B cell (primary cell): ENCODE results near the gene AMD1. TPM values are rescaled to one million over a fixed set of nuclear protein-coding genes. Genes with fewer than 3 reads are reported as not detected.

Source experiments
- ATAC-seq: fragments of 200-7000 bp; cut with Tn5 transposase; one replicate; pipeline ENCODE4 v1.10.0; 2021; ENCODE audit warnings: low read depth, mild to moderate bottlenecking, moderate number of reproducible peaks, moderate library complexity
- CTCF ChIA-PET: fragments of 350-600 bp; sonication (Branson Sonifier 250); formaldehyde crosslinking; loops from one replicate; lab custom pipeline; 2021; ENCODE audit warnings: antibody characterized with exemption, inconsistent platforms; lab: Charles Lee
- POLR2A ChIA-PET: fragments of 350-600 bp; sonication (Branson Sonifier 250); formaldehyde crosslinking; loops from one replicate; lab custom pipeline; 2021; ENCODE audit warnings: antibody characterized with exemption; lab: Charles Lee
- DNase-seq: peaks from one replicate; pipeline ENCODE4 v3.0.0; 2013
- H2AFZ ChIP-seq: 2 replicates; pipeline ENCODE4 v1.6.1; 2012; ENCODE audit warnings: mild to moderate bottlenecking, low read depth, low read length; ENCODE audit not compliant: insufficient read depth, poor library complexity, severe bottlenecking
- H3K27ac ChIP-seq, 2 donors: 1 replicate in 1 of 2; 2 replicates in 1 of 2; pipeline ENCODE4 v1.5.1; 2012 to 2013; ENCODE audit warnings: low read length in 2 of 2, mild to moderate bottlenecking in 2 of 2, moderate library complexity in 1 of 2
- H3K27me3 ChIP-seq, 4 experiments: fragments of 200-600 bp in 1 of 4; sonication (generic) in 1 of 4; replicated peaks in 1 of 4; 1 replicate in 2 of 4; 2 replicates in 2 of 4; pipeline versions ENCODE4 v1.6.1 to v1.7.0; 2013 to 2016; ENCODE audit warnings: low read length in 3 of 4, mild to moderate bottlenecking in 2 of 4, mixed read lengths in 1 of 4, moderate library complexity in 1 of 4; ENCODE audit not compliant: insufficient read depth in 4 of 4, control insufficient read depth in 3 of 4; ENCODE audit errors: control extremely low read depth in 1 of 4
- H3K36me3 ChIP-seq, 2 experiments: replicated peaks in 1 of 2; 1 replicate in 1 of 2; 2 replicates in 1 of 2; pipeline versions ENCODE4 v1.6.1 to v1.7.1; 2013; ENCODE audit warnings: low read length in 1 of 2; ENCODE audit not compliant: insufficient read depth in 2 of 2, control insufficient read depth in 1 of 2; ENCODE audit errors: control extremely low read depth in 1 of 2, extremely low read depth in 1 of 2
- H3K4me1 ChIP-seq, 2 donors: fragments of 200-600 bp in 1 of 2; sonication (generic) in 1 of 2; 1 replicate in 1 of 2; 2 replicates in 1 of 2; pipeline versions ENCODE4 v1.5.1 to v1.6.1; 2013 to 2017; ENCODE audit warnings: low read length in 2 of 2; ENCODE audit not compliant: control insufficient read depth in 2 of 2, insufficient read depth in 2 of 2
- H3K4me2 ChIP-seq: replicated peaks from 2 replicates; pipeline ENCODE3; 2012; ENCODE audit warnings: mild to moderate bottlenecking, low read depth, low read length; ENCODE audit not compliant: poor library complexity, severe bottlenecking
- H3K4me3 ChIP-seq, 5 experiments: fragments of 200-600 bp in 1 of 5; sonication (generic) in 1 of 5; 1 replicate in 3 of 5; 2 replicates in 2 of 5; pipeline versions ENCODE4 v1.5.1 to v1.7.0; 2011 to 2016; ENCODE audit warnings: low read length in 4 of 5, mild to moderate bottlenecking in 4 of 5, low read depth in 2 of 5, control low read depth in 1 of 5, moderate library complexity in 1 of 5; ENCODE audit not compliant: insufficient read depth in 1 of 5; ENCODE audit errors: control extremely low read depth in 1 of 5, extremely low read depth in 1 of 5
- H3K79me2 ChIP-seq: fragments of 200-600 bp; sonication (generic); one replicate; pipeline ENCODE4 v1.6.0; 2016; ENCODE audit warnings: low read length; ENCODE audit not compliant: control insufficient read depth, insufficient read depth
- H3K9ac ChIP-seq: fragments of 200-600 bp; sonication (generic); 2 replicates; pipeline ENCODE4 v1.6.1; 2017; ENCODE audit warnings: mild to moderate bottlenecking, low read length, moderate library complexity
- H3K9me3 ChIP-seq, 3 donors: one replicate each; pipeline versions ENCODE4 v1.6.1 to v1.7.1; 2013; ENCODE audit warnings: low read length in 2 of 3; ENCODE audit not compliant: control insufficient read depth in 2 of 3, insufficient read depth in 1 of 3; ENCODE audit errors: control extremely low read depth in 1 of 3
- H4K20me1 ChIP-seq: 2 replicates; pipeline ENCODE4 v1.6.0; 2012; ENCODE audit warnings: mild to moderate bottlenecking, low read length; ENCODE audit not compliant: insufficient read depth, control insufficient read depth, poor library complexity, severe bottlenecking
- H3K27ac Mint-ChIP-seq: one replicate; pipeline ENCODE4 v1.8.0; 2021; ENCODE audit warnings: mixed read lengths
- H3K27me3 Mint-ChIP-seq: one replicate; pipeline ENCODE4 v1.8.0; 2021; ENCODE audit warnings: mixed read lengths
- H3K4me1 Mint-ChIP-seq: one replicate; pipeline ENCODE4 v1.8.0; 2021; ENCODE audit warnings: mixed read lengths
- H3K4me3 Mint-ChIP-seq: one replicate; pipeline ENCODE4 v1.8.0; 2021; ENCODE audit warnings: mixed read lengths
- H3K9me3 Mint-ChIP-seq: one replicate; pipeline ENCODE4 v1.8.0; 2022; ENCODE audit warnings: mixed read lengths; ENCODE audit not compliant: insufficient read depth
- EZH2 ChIP-seq: IDR thresholded peaks from 2 replicates; pipeline ENCODE4 v1.6.1; 2012; ENCODE audit warnings: borderline replicate concordance, low read depth, mild to moderate bottlenecking, moderate library complexity, low read length; ENCODE audit not compliant: insufficient read depth, poor library complexity, severe bottlenecking
- WGBS: methylation state at CpG from one replicate; pipeline ENCODE4 v1.1.5; 2013; ENCODE audit warnings: missing lambda C conversion rate; ENCODE audit not compliant: insufficient coverage; 5-methylcytosine and 5-hydroxymethylcytosine counted together
- intact Hi-C: fragments of 100-400 bp; cut with micrococcal nuclease; formaldehyde crosslinking; loops from one replicate; pipeline ENCODE4 v1.10.0; 2022
- polyA plus RNA-seq: library from polyadenylated mRNA; depleted of rRNA; stranded (reverse); fragments of >200 nt; gene quantifications from 2 replicates; pipeline ENCODE4 v1.2.3, GENCODE V29; 2012
- total RNA-seq, 2 donors: library from RNA; stranded (reverse); fragments of 120-200 nt in 1 of 2; gene quantifications; 1 replicate in 1 of 2; 2 replicates in 1 of 2; pipeline versions ENCODE4 v1.2.3 to v1.2.4, GENCODE V29; 2013 to 2022
- TF ChIP-seq, protein P1 (sequence below): fragments of 200-600 bp; IDR thresholded peaks from one replicate; pipeline ENCODE4 v1.8.0; 2022; ENCODE audit warnings: antibody characterized with exemption, mild to moderate bottlenecking

Gene AMD1
- total and polyA plus RNA-seq, 2 donors (not counting 1 experiment from before 2014, with no cell fraction given) = 49.8 to 56.8 TPM

DNA sequence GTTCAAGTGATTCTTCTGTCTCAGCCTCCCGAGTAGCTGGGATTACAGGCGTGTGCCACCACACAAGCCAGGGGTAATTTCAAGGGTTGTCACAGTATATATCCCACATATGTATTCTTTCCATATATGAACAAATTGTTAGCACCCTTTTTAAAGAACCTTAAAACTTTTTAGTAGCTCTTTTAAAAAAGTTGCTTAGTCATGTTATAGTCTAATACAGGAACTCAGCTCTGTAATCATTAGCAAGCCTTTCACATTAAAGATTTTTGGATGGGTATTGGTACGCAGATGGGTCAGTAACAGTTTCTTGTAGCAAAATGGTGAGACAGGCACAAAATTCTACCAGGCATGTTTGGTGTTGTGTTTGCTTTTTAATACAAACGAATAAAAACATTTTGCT lies 10.9 kb downstream of the AMD1 start:
- POLR2A ChIA-PET = interaction anchor here (1.1 kb wide), 1 partner anchor 11 kb away, joined by 5 read pairs; the partner anchor contains the start of gene AMD1
- peaks cover 46 to 55% of the 10 kb centered on the region in 2 donors for H3K4me1 ChIP-seq
- no peak overlapping the region for H3K4me3 ChIP-seq
- H3K27me3 Mint-ChIP-seq = no peaks in the 10 kb centered on the region
- intact Hi-C loops = no loop called here
- no peaks in the 10 kb centered on the region for H3K9me3 ChIP-seq
- ATAC-seq (no peak), DNase-seq (no peak)
- peak overlapping the region; percentile 26 for H3K27ac Mint-ChIP-seq
- no peak overlapping the region for H3K27ac ChIP-seq
- no peak overlapping the region for H2AFZ ChIP-seq
- H3K27me3 ChIP-seq = no peaks in the 10 kb centered on the region
- peaks cover 61% of the 10 kb centered on the region for H3K4me1 Mint-ChIP-seq
- WGBS = 76% methylated on average over 2 of the region's 4 CpGs
- no peak overlapping the region for H3K4me2 ChIP-seq
- H3K4me3 Mint-ChIP-seq = peak overlapping the region; percentile 3
- peaks cover 0 to 16% of the 10 kb centered on the region in 2 experiments for H3K36me3 ChIP-seq
- TF ChIP-seq, protein P1, sequence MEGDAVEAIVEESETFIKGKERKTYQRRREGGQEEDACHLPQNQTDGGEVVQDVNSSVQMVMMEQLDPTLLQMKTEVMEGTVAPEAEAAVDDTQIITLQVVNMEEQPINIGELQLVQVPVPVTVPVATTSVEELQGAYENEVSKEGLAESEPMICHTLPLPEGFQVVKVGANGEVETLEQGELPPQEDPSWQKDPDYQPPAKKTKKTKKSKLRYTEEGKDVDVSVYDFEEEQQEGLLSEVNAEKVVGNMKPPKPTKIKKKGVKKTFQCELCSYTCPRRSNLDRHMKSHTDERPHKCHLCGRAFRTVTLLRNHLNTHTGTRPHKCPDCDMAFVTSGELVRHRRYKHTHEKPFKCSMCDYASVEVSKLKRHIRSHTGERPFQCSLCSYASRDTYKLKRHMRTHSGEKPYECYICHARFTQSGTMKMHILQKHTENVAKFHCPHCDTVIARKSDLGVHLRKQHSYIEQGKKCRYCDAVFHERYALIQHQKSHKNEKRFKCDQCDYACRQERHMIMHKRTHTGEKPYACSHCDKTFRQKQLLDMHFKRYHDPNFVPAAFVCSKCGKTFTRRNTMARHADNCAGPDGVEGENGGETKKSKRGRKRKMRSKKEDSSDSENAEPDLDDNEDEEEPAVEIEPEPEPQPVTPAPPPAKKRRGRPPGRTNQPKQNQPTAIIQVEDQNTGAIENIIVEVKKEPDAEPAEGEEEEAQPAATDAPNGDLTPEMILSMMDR = no peak
- no peak for TF ChIP-seq EZH2
- peaks cover 87% of the 10 kb centered on the region for H4K20me1 ChIP-seq
- no peaks in the 10 kb centered on the region for H3K9me3 Mint-ChIP-seq
- CTCF ChIA-PET = interaction anchor here (0.9 to 2.8 kb wide), 2 partner anchors 64 to 203 kb away, joined by 3 to 11 read pairs; no protein-coding TSS in a partner anchor
- H3K79me2 ChIP-seq = peaks cover 99% of the 10 kb centered on the region
- H3K9ac ChIP-seq = no peak overlapping the region

DNA sequence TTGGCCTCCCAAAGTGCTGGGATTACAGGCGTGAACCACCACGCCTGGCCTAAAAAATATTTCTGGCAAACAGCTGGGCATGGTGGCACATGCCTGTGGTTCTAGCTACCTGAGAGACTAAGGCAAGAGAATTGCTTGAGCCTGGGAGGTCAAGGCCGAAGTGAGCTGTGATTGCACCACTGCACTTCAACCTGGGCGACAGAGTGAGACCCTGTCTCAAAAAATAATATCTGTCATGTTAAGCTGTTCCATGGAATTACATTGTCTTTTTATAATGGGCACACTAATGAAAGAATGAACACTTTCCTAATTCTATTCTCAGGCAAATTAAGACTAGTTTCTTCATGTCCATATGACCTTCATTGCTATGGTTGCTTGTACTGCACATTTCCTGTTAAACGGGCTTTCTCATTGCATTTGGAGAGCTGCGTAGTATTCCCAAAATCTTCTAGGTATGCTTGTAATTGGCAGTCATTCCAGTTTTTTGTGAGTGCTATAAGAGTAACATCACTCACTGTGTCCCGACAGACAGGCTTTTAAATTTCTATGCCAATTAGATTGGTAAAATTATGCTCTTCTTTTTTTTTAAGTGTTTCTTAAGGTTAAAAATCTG lies 12.1 kb downstream of the AMD1 start:
- Histone ChIP-seq H3K27ac (no peak overlapping the region), H4K20me1 (peaks cover 83% of the 10 kb centered on the region), H3K27me3 (no peaks in the 10 kb centered on the region), H3K4me2 (no peak overlapping the region), H3K36me3 (peaks cover 2 to 27% of the 10 kb centered on the region in 2 experiments), H3K4me1 (peaks cover 37 to 45% of the 10 kb centered on the region in 2 donors), H3K79me2 (peaks cover 94% of the 10 kb centered on the region), H3K4me3 (no peak overlapping the region), H3K9ac (no peak overlapping the region), H2AFZ (no peak overlapping the region), H3K9me3 (no peaks in the 10 kb centered on the region)
- WGBS = 85% methylated on average over 5 of the region's 7 CpGs
- Mint-ChIP-seq H3K27ac (peak overlapping the region; percentile 34), H3K9me3 (no peaks in the 10 kb centered on the region), H3K4me3 (peak overlapping the region; percentile 7), H3K4me1 (peaks cover 53% of the 10 kb centered on the region), H3K27me3 (no peaks in the 10 kb centered on the region)
- CTCF ChIA-PET = interaction anchor here (1.0 to 2.8 kb wide), 3 partner anchors 8 to 205 kb away, joined by 5 to 11 read pairs (median 5); no protein-coding TSS in a partner anchor
- intact Hi-C loops = loop anchor here (1.0 kb wide), 1 partner anchor 7 kb away; no protein-coding TSS in a partner anchor
- ATAC-seq = no peak
- POLR2A ChIA-PET = interaction anchor here (1.1 kb wide), 1 partner anchor 12 kb away, joined by 5 read pairs; the partner anchor contains the start of gene AMD1
- TF ChIP-seq, protein P1 = no peak
- TF ChIP-seq EZH2 = no peak
- DNase-seq = no peak
